Measurements from ENCODE around the gene TWF2.

DNA sequence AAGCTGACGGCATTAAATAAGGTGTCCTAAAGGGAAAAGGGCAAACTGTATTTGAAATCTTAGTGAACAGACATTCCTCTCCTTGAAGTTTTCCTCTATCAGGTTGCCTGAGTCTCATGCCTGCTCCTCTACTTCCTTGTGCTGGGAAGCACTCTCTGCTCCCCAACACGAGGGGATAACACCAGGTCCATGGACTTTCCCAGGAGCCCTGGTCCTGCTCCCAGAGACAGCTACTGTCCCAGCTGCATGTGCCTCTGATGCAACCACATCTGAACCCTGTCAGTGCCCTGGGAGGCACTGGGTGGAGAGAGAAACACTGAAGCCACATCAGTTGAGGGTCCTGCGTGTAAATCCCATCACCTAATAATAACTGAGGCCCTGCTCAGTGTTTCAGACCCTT is 20.9 kb downstream of the TWF2 start:
- TF ChIP-seq ZNF816 (CRISPR knock-in tag; IDR thresholded peaks at IDR 0.05; ENCODE audit: borderline replicate concordance) (no peak), ETV6 (CRISPR knock-in tag; conservative IDR thresholded peaks at IDR 0.05) (no peak), GLI4 (CRISPR knock-in tag; IDR thresholded peaks at IDR 0.05; ENCODE audit: borderline replicate concordance) (no peak), SMARCC2 (IDR thresholded peaks at IDR 0.05) (no peak), ZNF101 (CRISPR knock-in tag; IDR thresholded peaks at IDR 0.05; ENCODE audit: borderline replicate concordance, low read depth) (no peak), ZNF446 (CRISPR knock-in tag; IDR thresholded peaks at IDR 0.05) (no peak), RELA (CRISPR knock-in tag; IDR thresholded peaks at IDR 0.05) (no peak), EZH2 (conservative IDR thresholded peaks at IDR 0.05; ENCODE audit: low read depth, low read length) (no peak)
- TF ChIP-seq, protein P1, sequence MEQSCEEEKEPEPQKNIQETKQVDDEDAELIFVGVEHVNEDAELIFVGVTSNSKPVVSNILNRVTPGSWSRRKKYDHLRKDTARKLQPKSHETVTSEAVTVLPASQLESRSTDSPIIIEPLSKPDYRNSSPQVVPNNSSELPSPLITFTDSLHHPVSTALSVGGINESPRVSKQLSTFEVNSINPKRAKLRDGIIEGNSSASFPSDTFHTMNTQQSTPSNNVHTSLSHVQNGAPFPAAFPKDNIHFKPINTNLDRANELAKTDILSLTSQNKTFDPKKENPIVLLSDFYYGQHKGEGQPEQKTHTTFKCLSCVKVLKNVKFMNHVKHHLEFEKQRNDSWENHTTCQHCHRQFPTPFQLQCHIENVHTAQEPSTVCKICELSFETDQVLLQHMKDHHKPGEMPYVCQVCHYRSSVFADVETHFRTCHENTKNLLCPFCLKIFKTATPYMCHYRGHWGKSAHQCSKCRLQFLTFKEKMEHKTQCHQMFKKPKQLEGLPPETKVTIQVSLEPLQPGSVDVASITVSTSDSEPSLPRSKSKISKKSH (CRISPR knock-in tag; IDR thresholded peaks at IDR 0.05; ENCODE audit: borderline replicate concordance), result no peak
- TF ChIP-seq, protein P2, sequence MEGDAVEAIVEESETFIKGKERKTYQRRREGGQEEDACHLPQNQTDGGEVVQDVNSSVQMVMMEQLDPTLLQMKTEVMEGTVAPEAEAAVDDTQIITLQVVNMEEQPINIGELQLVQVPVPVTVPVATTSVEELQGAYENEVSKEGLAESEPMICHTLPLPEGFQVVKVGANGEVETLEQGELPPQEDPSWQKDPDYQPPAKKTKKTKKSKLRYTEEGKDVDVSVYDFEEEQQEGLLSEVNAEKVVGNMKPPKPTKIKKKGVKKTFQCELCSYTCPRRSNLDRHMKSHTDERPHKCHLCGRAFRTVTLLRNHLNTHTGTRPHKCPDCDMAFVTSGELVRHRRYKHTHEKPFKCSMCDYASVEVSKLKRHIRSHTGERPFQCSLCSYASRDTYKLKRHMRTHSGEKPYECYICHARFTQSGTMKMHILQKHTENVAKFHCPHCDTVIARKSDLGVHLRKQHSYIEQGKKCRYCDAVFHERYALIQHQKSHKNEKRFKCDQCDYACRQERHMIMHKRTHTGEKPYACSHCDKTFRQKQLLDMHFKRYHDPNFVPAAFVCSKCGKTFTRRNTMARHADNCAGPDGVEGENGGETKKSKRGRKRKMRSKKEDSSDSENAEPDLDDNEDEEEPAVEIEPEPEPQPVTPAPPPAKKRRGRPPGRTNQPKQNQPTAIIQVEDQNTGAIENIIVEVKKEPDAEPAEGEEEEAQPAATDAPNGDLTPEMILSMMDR (CRISPR knock-in tag; IDR thresholded peaks at IDR 0.05), result no peak
- TF ChIP-seq, protein P3, sequence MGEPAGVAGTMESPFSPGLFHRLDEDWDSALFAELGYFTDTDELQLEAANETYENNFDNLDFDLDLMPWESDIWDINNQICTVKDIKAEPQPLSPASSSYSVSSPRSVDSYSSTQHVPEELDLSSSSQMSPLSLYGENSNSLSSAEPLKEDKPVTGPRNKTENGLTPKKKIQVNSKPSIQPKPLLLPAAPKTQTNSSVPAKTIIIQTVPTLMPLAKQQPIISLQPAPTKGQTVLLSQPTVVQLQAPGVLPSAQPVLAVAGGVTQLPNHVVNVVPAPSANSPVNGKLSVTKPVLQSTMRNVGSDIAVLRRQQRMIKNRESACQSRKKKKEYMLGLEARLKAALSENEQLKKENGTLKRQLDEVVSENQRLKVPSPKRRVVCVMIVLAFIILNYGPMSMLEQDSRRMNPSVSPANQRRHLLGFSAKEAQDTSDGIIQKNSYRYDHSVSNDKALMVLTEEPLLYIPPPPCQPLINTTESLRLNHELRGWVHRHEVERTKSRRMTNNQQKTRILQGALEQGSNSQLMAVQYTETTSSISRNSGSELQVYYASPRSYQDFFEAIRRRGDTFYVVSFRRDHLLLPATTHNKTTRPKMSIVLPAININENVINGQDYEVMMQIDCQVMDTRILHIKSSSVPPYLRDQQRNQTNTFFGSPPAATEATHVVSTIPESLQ (CRISPR knock-in tag; conservative IDR thresholded peaks at IDR 0.05), result no peak
- TF ChIP-seq, protein P4, sequence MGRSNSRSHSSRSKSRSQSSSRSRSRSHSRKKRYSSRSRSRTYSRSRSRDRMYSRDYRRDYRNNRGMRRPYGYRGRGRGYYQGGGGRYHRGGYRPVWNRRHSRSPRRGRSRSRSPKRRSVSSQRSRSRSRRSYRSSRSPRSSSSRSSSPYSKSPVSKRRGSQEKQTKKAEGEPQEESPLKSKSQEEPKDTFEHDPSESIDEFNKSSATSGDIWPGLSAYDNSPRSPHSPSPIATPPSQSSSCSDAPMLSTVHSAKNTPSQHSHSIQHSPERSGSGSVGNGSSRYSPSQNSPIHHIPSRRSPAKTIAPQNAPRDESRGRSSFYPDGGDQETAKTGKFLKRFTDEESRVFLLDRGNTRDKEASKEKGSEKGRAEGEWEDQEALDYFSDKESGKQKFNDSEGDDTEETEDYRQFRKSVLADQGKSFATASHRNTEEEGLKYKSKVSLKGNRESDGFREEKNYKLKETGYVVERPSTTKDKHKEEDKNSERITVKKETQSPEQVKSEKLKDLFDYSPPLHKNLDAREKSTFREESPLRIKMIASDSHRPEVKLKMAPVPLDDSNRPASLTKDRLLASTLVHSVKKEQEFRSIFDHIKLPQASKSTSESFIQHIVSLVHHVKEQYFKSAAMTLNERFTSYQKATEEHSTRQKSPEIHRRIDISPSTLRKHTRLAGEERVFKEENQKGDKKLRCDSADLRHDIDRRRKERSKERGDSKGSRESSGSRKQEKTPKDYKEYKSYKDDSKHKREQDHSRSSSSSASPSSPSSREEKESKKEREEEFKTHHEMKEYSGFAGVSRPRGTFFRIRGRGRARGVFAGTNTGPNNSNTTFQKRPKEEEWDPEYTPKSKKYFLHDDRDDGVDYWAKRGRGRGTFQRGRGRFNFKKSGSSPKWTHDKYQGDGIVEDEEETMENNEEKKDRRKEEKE (IDR thresholded peaks at IDR 0.05), result no peak
